NCI-H510A (cell line): ENCODE results near the gene ATCAY.

Experiments used
- DNase-seq: peaks from one replicate; lab custom pipeline; 2025; lab: John Stamatoyannopoulos, UW

Gene ATCAY, protein sequence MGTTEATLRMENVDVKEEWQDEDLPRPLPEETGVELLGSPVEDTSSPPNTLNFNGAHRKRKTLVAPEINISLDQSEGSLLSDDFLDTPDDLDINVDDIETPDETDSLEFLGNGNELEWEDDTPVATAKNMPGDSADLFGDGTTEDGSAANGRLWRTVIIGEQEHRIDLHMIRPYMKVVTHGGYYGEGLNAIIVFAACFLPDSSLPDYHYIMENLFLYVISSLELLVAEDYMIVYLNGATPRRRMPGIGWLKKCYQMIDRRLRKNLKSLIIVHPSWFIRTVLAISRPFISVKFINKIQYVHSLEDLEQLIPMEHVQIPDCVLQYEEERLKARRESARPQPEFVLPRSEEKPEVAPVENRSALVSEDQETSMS

DNA sequence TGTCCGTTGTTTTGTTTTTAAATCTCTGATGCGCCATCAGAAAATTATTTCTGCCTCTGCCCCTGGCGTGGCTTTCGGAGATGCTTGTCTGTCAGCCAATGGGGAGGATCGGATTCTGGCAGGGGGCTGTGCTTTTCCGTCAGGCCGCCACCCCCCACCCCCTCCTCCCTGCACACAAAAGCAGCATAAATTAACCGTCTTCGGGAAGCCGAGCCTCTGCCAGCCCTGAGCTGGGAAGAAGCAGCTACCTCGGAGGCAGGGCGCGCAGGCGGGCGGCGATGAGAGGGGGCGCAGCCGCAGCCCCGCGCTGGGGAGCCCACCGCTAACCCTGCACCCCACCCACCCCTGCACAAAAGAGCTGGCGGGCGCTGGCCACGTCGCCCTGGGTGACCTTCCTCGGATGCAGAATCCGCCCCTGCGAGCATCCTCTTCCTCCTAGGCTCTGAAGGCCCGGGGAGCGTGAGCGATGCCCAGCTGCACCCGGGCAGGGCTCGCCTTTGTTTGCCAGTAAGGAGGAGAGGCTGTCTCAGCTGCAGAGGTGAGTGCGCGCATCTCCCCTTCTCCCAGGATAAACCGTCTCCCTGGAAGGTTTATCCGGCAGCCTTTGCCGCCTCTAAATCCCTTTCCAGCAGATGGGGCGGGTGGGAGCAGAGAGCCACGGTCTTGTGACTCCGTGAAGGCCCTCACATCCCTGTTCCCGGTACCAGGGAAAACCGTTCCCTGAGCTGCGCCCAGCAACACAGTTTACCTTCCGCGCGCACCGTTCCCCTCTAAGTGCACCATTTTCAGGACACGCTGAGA is at the start of gene ATCAY:
TSS of gene ATCAY (plus strand) at position 215 of the 801 bp plus-strand sequence. CDS start 5,083 bp downstream, outside the sequence.
- DNase-seq = peak; percentile 84

DNA sequence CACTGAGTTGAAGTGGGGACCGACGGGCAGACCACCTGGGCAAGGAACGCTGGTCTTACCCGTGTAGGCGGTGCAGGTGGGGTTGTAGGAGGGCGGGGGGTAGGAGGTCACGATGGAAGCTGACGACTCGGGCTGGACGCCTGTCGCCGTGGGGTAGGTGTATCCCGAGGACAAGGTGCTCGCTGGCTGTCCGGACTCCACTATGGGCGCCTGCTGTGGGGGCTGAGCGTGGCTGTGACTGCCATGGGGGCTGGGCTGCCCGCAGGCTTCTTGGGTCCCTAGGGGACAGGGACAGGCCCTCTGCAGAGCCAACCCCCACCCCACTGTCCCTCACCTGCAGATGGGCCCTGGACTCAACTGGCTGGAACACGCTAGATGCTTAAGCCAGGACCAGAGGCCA is 48.9 kb upstream of the ATCAY start:
- no peak for DNase-seq

- no peak for DNase-seq
Observed at GRCh38 chr19:3832001-3832400, 48.5 kb upstream of the ATCAY start.

DNA sequence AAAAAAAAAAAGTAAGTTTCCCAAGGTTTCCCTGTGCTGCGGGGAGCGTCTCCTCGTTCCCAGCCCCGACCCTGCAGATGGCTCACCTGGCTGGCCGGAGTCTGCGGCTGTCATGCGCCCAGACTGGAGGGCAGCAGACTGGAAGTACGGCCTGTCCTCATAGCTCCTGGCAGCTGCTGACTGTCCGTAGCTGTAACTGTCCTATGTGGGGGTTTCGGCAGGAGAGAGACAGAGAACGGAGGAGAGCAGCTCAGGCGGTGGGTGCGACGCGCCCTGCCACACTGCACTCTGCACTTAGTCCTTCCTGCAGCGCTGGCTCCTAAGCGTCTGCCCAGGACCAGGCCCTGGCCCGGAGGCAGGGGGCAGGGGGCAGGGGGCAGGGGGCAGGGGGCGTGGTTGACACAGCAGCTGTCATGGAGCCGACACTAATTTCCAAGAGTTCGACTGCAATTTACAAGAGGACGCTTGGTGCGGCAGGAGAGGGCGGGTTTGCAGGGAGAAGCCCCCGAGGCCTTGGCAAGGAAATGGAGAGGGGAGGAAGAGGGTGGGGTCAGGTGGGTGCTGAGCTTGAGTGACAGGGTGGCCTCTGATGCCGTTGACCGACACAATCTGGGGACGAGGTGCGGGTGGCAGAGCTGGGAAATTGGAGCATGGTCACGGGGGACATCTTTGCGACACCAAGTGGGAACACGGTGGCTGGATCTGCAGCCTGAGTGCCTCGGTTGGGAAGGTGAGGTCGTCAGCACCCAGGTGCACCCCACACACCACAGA is 46.7 kb upstream of the ATCAY start:
- no peak for DNase-seq

DNA sequence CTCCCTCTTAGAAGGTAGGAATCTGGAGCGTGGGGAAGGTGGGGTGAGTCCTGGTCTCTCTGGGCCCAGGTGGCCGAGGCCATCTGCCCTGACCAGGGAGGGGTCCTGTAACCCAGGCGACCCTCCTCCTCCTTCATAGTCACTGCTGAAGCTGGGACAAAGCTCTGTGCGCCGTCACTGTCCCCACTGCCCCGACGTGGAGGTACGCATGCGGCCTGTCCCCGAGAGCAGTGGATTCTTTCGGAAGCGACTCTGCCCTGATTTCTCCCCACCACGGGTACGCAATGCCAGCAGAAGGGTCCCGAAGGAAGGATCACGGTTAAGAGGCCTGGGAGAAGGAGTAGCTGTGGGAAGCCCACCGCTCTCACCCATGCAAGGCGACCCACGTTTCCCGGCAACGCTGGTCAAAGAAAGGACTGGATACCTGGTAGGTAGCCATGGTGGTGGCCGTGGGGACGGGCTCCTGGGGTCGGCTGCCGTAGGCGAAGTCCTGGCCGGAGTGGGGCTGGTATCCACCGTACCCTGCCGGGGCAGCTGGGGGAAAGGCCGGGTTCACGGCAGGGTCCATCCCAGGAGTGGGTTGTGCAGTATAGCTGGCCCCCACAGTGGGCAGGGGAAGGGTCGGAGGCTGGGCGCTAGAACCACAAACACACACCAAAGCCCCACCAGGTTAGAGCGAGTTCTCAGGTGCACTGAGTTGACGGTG is 46.0 kb upstream of the ATCAY start:
- DNase-seq = no peak

- no peak for DNase-seq
Observed at GRCh38 chr19:3835055-3835435, 45.4 kb upstream of the ATCAY start.

- DNase-seq = no peak
Observed at GRCh38 chr19:3836887-3837286, 43.6 kb upstream of the ATCAY start.

DNA sequence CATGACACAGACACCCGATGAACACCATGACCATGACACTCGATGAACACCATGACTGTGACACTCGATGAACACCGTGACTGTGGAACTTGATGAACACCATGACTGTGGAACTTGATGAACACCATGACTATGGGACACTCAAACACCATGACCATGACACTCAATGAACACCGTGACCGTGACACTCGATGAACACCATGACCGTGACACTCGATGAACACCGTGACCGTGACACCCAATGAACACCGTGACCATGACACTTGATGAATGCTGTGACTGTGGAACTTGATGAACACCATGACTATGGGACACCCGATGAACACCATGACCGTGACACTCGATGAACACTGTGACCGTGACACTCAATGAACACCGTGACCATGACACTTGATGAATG is 43.2 kb upstream of the ATCAY start:
- DNase-seq = no peak

DNA sequence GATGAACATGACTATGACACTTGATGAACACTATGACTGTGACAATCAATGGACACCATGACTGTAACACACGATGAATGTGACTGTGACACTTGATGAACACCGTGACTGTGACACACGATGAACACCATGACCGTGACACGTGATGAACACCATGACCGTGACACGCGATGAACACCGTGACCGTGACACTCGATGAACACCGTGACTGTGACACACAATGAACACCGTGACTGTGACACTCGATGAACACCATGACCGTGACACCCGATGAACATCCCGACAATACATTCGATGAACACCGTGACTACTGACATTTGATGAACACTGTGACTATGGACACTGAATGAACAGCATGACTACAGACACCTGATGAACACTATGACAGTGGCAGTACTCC is 42.6 kb upstream of the ATCAY start:
- no peak for DNase-seq

DNA sequence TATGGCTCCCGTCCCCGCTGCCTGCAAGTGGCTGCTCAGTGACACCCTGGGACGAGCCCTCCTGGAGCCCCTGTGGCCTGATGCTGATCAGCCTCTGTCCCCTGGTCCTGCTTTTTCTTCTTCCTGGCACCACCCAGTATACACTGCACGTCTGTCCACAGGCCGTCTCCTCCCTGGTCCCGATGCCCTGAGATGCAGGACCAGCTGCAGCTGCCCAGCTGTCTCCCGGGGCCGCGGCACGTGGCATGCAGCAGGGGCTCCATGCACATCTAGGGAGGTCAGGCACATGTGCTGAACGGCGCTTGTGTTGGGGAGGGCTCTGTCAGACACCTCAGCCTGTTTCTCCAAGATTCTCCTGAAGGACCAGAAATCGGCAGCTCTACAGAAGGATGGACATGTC is 41.8 kb upstream of the ATCAY start:
- DNase-seq = no peak

GRCh38 chr19:3839941-3840340 is 40.5 kb upstream of the ATCAY start:
- no peak for DNase-seq

GRCh38 chr19:3840804-3841203 is 39.7 kb upstream of the ATCAY start:
- DNase-seq = no peak

DNA sequence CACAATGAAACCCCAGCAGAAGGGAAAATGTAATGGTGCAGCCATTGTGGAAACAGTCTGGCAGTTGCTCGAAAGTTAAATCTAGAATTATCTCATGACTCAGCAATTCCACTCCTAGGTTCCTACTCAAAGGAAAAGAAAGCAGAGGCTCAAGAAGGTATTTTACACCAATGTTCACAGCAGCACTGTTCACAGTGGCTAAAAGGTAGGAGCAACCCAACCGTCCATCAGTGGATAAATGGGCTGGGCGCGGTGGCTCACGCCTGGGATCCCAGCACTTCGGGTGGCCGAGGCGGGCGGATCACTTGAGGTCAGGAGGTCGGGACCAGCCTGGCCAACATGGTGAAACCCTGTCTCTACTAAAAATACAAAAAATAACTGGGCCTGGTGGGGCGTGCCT is 37.5 kb upstream of the ATCAY start:
- DNase-seq = no peak

- DNase-seq = no peak
Observed at GRCh38 chr19:3844596-3844995, 35.9 kb upstream of the ATCAY start.

GRCh38 chr19:3849092-3849491 is 31.4 kb upstream of the ATCAY start:
- DNase-seq = no peak

DNA sequence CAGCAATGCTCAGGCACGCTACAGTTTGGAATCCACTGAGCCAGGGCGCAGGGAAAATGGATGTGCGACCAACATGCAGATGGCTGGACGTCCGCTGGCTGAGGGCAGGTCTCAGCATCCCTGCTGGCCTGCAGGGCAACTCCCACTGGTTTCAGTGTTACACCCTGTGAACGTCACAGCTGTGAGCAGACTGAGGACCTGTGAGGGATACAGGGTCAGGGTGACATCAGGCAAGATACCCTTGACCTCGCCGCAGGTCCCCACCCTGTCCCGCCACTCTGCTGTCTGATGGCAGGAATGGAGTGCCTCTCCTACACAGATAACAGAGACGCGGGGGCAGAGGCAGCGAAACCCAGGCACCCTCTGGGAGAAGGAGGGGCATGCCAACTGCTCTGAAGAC is 30.7 kb upstream of the ATCAY start:
- DNase-seq = no peak

GRCh38 chr19:3850320-3850972 is 30.0 kb upstream of the ATCAY start:
- no peak for DNase-seq

DNA sequence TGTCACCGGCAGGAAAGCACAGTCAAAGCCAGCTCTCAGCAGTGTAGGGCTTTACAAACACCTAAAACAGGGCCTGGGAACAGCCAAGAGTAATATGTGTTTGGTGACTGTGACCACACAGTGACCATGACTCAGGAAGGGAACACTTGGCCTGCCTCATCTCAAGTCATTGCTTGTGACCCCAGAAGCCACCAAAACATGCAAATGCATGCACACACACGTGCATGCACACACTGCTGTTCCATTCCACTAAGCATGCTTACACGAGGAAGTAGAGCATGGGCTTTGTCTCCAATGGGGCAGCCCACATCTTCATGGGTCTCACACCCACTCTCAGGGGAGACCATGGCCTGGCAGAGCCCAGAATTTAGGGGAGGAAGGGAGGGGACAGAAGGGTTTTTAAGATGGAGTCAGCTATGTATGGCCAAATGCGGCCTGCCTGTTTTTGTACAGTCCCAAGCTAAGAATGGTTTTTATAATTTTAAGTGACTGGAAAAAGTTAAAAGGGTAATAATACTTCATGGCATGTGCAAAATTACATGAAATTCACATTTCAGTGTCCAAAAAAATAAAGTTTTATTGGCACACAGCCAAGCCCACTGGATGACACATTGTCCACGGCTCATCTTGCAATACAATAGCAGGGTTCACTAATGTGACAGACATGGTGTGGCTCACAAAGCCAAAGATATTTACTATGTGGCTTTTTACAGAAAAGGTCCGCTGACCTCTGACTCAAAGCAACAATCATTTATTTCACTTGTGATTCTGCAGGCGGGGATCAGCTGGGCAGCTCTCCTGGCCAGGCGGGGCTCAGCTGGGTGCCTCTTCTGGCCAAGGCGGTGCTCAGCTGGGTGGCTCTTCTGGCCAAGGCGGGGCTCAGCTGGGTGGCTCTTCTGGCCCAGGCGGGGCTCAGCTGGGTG is 29.0 kb upstream of the ATCAY start:
- no peak for DNase-seq

GRCh38 chr19:3852177-3852511 is 28.3 kb upstream of the ATCAY start:
- no peak for DNase-seq

DNA sequence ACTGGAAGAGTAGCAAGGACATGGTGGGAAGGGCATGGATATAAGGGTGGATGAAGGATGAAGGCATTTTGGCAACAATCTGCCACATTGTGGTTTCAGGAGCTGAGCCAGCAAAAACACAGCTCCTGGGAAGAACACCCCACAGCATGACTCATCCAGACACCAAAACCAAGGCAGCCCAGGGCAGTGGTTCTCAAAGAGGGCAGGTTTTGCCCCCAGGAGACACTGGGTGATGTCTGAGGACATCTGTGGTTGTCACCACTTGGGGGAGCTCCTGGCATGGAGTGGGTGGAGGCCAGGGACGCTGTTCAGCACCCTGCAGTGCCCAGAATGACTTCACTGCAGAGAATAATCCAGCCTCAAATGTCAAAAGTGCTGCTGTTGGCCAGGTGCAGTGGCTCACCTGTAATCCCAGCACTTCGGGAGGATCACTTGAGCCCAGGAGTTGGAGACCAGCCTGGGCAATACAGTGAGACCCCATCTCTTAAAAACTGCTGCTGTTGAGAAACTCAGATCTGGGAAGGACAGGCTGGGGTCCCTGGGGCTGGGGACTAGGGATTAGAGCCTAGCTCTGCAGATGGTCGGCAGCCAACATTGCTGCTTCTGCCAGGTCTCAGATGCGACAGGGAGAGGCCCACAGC is 27.8 kb upstream of the ATCAY start:
- no peak for DNase-seq
